GM12878 (cell line): ENCODE measurements around the gene PUS7. TPM values are rescaled to one million over a fixed set of nuclear protein-coding genes. Genes with fewer than 3 reads are reported as not detected.

ENCODE experiments used
- ATF2 ChIP-seq: IDR thresholded peaks from 2 replicates; pipeline ENCODE4 v1.6.1; 2012; ENCODE audit warnings: low read length, inconsistent platforms
- ATF7 ChIP-seq: fragments of 450-650 bp; IDR thresholded peaks from 2 replicates; pipeline ENCODE4 v1.6.1; 2016; ENCODE audit warnings: low read depth, mild to moderate bottlenecking
- BMI1 ChIP-seq: fragments of 450-650 bp; IDR thresholded peaks from 2 replicates; pipeline ENCODE4 v1.6.1; 2016; ENCODE audit warnings: mild to moderate bottlenecking, moderate library complexity, borderline replicate concordance
- CREB1 ChIP-seq: IDR thresholded peaks from 2 replicates; pipeline ENCODE4 v1.6.1; 2012; ENCODE audit warnings: low read depth, mild to moderate bottlenecking, inconsistent platforms
- EZH2 ChIP-seq: IDR thresholded peaks from 2 replicates; pipeline ENCODE4 v1.6.1; 2012; ENCODE audit warnings: low read depth, mild to moderate bottlenecking, control low read depth, inconsistent platforms, low read length, borderline replicate concordance; ENCODE audit not compliant: control insufficient read depth
- FOS ChIP-seq: IDR thresholded peaks from 3 replicates; pipeline ENCODE4 v1.6.1; 2011; ENCODE audit warnings: borderline replicate concordance; ENCODE audit not compliant: insufficient read length; ENCODE audit errors: extremely low read depth
- FOXK2 ChIP-seq: fragments of 450-650 bp; IDR thresholded peaks from 2 replicates; pipeline ENCODE4 v1.6.1; 2017; ENCODE audit warnings: mild to moderate bottlenecking, moderate library complexity
- IRF4 ChIP-seq: IDR thresholded peaks from 2 replicates; pipeline ENCODE4 v1.6.1; 2011; ENCODE audit warnings: low read depth, low read length
- MAX ChIP-seq: IDR thresholded peaks from 2 replicates; pipeline ENCODE4 v1.6.1; 2012; ENCODE audit warnings: low read depth, low read length, improper control_type of control experiment
- MYB ChIP-seq: fragments of 150-350 bp; IDR thresholded peaks from 2 replicates; pipeline ENCODE4 v1.6.1; 2014; ENCODE audit warnings: mild to moderate bottlenecking, low read depth, low read length, borderline replicate concordance
- NFIC ChIP-seq: IDR thresholded peaks from 2 replicates; pipeline ENCODE4 v1.6.1; 2012; ENCODE audit warnings: low read depth, mild to moderate bottlenecking, inconsistent platforms, low read length, moderate library complexity
- NR2C2 ChIP-seq: IDR thresholded peaks from 2 replicates; pipeline ENCODE4 v1.6.1; 2011; ENCODE audit warnings: borderline replicate concordance, low read depth; ENCODE audit not compliant: control insufficient read depth, insufficient read length
- NRF1 ChIP-seq: conservative IDR thresholded peaks from 2 replicates; pipeline ENCODE4 v1.6.1; 2011; ENCODE audit warnings: mild to moderate bottlenecking, low read depth, low read length, improper control_type of control experiment
- PML ChIP-seq: IDR thresholded peaks from 2 replicates; pipeline ENCODE4 v1.6.1; 2012; ENCODE audit warnings: low read length, inconsistent platforms
- RBBP5 ChIP-seq: fragments of 200-600 bp; sonication (generic); conservative IDR thresholded peaks from 2 replicates; pipeline ENCODE4 v1.6.1; 2016
- RELB ChIP-seq: fragments of 450-650 bp; IDR thresholded peaks from 2 replicates; pipeline ENCODE4 v1.6.1; 2017; ENCODE audit warnings: low read depth, mild to moderate bottlenecking, moderate library complexity
- SMARCA5 ChIP-seq: fragments of 450-650 bp; IDR thresholded peaks from 2 replicates; pipeline ENCODE4 v1.6.1; 2017; ENCODE audit warnings: mild to moderate bottlenecking
- TCF12 ChIP-seq: IDR thresholded peaks from 2 replicates; pipeline ENCODE4 v1.6.1; 2011; ENCODE audit warnings: low read depth, mild to moderate bottlenecking, low read length
- TCF7 ChIP-seq: IDR thresholded peaks from 2 replicates; pipeline ENCODE4 v1.6.1; 2014; ENCODE audit warnings: antibody characterized with exemption, borderline replicate concordance
- USF2 ChIP-seq: IDR thresholded peaks from 2 replicates; pipeline ENCODE4 v1.6.1; 2011; ENCODE audit warnings: low read depth, low read length, improper control_type of control experiment, borderline replicate concordance
- ZBTB40 ChIP-seq: fragments of 450-650 bp; IDR thresholded peaks from 2 replicates; pipeline ENCODE4 v1.6.1; 2016; ENCODE audit warnings: mild to moderate bottlenecking, moderate library complexity, borderline replicate concordance
- ZNF24 ChIP-seq: fragments of 450-650 bp; IDR thresholded peaks from 2 replicates; pipeline ENCODE4 v1.6.1; 2017; ENCODE audit warnings: antibody characterized with exemption, mild to moderate bottlenecking
- polyA plus RNA-seq, 11 experiments: library from polyadenylated mRNA; depleted of rRNA in 4 of 11; unstranded in 6 of 11; stranded (reverse) in 5 of 11; fragments of >200 nt; fragmentation: Nextera tagmentation in 4 of 11; fragmentation: Illumina TruSeq in 1 of 11; extraction: Ambion mirVana in 4 of 11; extraction: Trizol in 1 of 11; gene quantifications; 1 replicate in 1 of 11; 2 replicates in 10 of 11; pipeline versions ENCODE4 v1.2.1 to v1.2.3, GENCODE V29; 2011 to 2016; ENCODE audit warnings: inconsistent platforms in 2 of 11, missing spikeins in 2 of 11, low read depth in 1 of 11
- total RNA-seq, 4 experiments: library from RNA; depleted of rRNA in 3 of 4; stranded (reverse); fragments of >200 nt in 3 of 4; fragmentation: Illumina TruSeq in 1 of 4; extraction: Trizol in 1 of 4; gene quantifications; 2 replicates each; pipeline versions ENCODE4 v1.2.1 to v1.2.3, GENCODE V29; 2013 to 2021

Gene PUS7
- total and polyA plus RNA-seq, 10 of the 15 experiments (the other 5 are each of a cell fraction or from before 2014, with no cell fraction given), result 5.6 to 28.5 (median 22.4) TPM

- TF ChIP-seq TCF12, result peak; percentile 70; the same call in 1 of the 2 replicates
- no peak for TF ChIP-seq FOS
- peak; percentile 64 for TF ChIP-seq MAX
- TF ChIP-seq NFIC, result 0 out of 2 replicates have a peak, but pooled peaks have one; percentile 9
- peak; percentile 96 for TF ChIP-seq PML
- no peak for TF ChIP-seq TCF7
- TF ChIP-seq SMARCA5, result peak; percentile 93
- TF ChIP-seq ZNF24, result peak; percentile 33; the same call in 1 of the 2 replicates
- no peak for TF ChIP-seq USF2
- TF ChIP-seq NRF1, result no peak
- no peak for TF ChIP-seq EZH2
- 0 out of 2 replicates have a peak, but pooled peaks have one; percentile 29 for TF ChIP-seq MYB
- TF ChIP-seq CREB1, result peak; percentile 65; the same call in 1 of the 2 replicates
- TF ChIP-seq RBBP5, result no peak
- no peak; the same call in 1 of the 2 replicates for TF ChIP-seq ATF7
- peak; percentile 76; the same call in 1 of the 2 replicates for TF ChIP-seq RELB
- TF ChIP-seq IRF4, result peak; percentile 50; the same call in 1 of the 2 replicates
- peak; percentile 86 for TF ChIP-seq ZBTB40
- TF ChIP-seq FOXK2, result peak; percentile 46; the same call in 1 of the 2 replicates
- no peak for TF ChIP-seq ATF2
- no peak for TF ChIP-seq BMI1
- no peak for TF ChIP-seq NR2C2
These were observed 10.0 kb upstream of the PUS7 start, which contains the start of gene RINT1 (continued) for GRCh38 chr7:105531792-105532671.
